SK-N-SH (cell line): ENCODE results near the gene EID3. TPM values are rescaled to one million over a fixed set of nuclear protein-coding genes. Genes with fewer than 3 reads are reported as not detected.

Experiments used
- CTCF ChIA-PET: fragments of 300-600, 350-600 bp; formaldehyde crosslinking; extraction: SDS; loops from one replicate; lab custom pipeline; 2021; lab: Yijun Ruan, JAX
- POLR2A ChIA-PET: fragments of 350-600 bp; sonication (Branson Sonifier 250); formaldehyde crosslinking; extraction: SDS; loops from one replicate; lab custom pipeline; 2020; ENCODE audit warnings: antibody characterized with exemption, inconsistent platforms; lab: Yijun Ruan, JAX
- DNase-seq: peaks from one replicate; pipeline ENCODE4 v3.0.0; 2012
- H2AFZ ChIP-seq: fragments of 200-600 bp; sonication (generic); 2 replicates; pipeline ENCODE4 v1.8.1; 2016; ENCODE audit warnings: antibody characterized with exemption, mild to moderate bottlenecking, low read depth
- H3F3A ChIP-seq: fragments of 200-600 bp; sonication (generic); replicated peaks from 2 replicates; pipeline ENCODE3; 2016; ENCODE audit warnings: antibody characterized with exemption, mild to moderate bottlenecking; ENCODE audit not compliant: insufficient read depth
- H3K27ac ChIP-seq, 2 experiments: fragments of 200-500 bp in 1 of 2; fragments of 200-600 bp in 1 of 2; sonication (Bioruptor generic) in 1 of 2; sonication (generic), shearing (Covaris generic) in 1 of 2; 2 replicates each; pipeline versions ENCODE4 v1.5.1 to v1.6.1; 2014 to 2016; ENCODE audit warnings: low read depth in 2 of 2, inconsistent platforms in 1 of 2, low read length in 1 of 2, mild to moderate bottlenecking in 1 of 2, mixed read lengths in 1 of 2
- H3K27me3 ChIP-seq: fragments of 200-600 bp; sonication (generic), shearing (Covaris generic); 2 replicates; pipeline ENCODE4 v1.6.1; 2016; ENCODE audit warnings: mixed run types; ENCODE audit not compliant: insufficient read depth
- H3K36me3 ChIP-seq, 2 experiments: fragments of 200-500 bp in 1 of 2; fragments of 200-600 bp in 1 of 2; sonication (Bioruptor generic) in 1 of 2; sonication (generic) in 1 of 2; replicated peaks in 1 of 2; 2 replicates each; pipeline versions ENCODE3 to v1.5.1; 2014 to 2016; ENCODE audit warnings: low read length in 1 of 2, mild to moderate bottlenecking in 1 of 2; ENCODE audit not compliant: insufficient read depth in 2 of 2, control insufficient read depth in 1 of 2
- H3K4me1 ChIP-seq, 2 experiments: fragments of 200-500 bp in 1 of 2; fragments of 200-600 bp in 1 of 2; sonication (Bioruptor generic) in 1 of 2; sonication (generic), shearing (Covaris generic) in 1 of 2; 2 replicates each; pipeline versions ENCODE4 v1.5.1 to v1.6.1; 2014 to 2016; ENCODE audit warnings: low read depth in 1 of 2, low read length in 1 of 2, mixed run types in 1 of 2; ENCODE audit not compliant: insufficient read depth in 2 of 2, control insufficient read depth in 1 of 2
- H3K4me2 ChIP-seq: fragments of 200-600 bp; sonication (generic), shearing (Covaris generic); 2 replicates; pipeline ENCODE4 v1.6.1; 2017; ENCODE audit warnings: mixed run types
- H3K4me3 ChIP-seq, 2 experiments: fragments of 200-500 bp in 1 of 2; fragments of 200-600 bp in 1 of 2; sonication (Bioruptor generic) in 1 of 2; sonication (generic), shearing (Covaris generic) in 1 of 2; 2 replicates each; pipeline versions ENCODE4 v1.5.1 to v1.8.1; 2014 to 2016; ENCODE audit warnings: low read depth in 2 of 2, inconsistent platforms in 1 of 2, low read length in 1 of 2, mild to moderate bottlenecking in 1 of 2, mixed read lengths in 1 of 2, moderate library complexity in 1 of 2
- H3K79me2 ChIP-seq: fragments of 200-600 bp; sonication (generic); 2 replicates; pipeline ENCODE4 v1.8.1; 2017; ENCODE audit warnings: mild to moderate bottlenecking; ENCODE audit not compliant: insufficient read depth
- H3K9ac ChIP-seq: fragments of 200-600 bp; sonication (generic); 2 replicates; pipeline ENCODE4 v1.6.1; 2017; ENCODE audit warnings: mixed run types
- H3K9me2 ChIP-seq: fragments of 200-600 bp; sonication (generic); 2 replicates; pipeline ENCODE4 v1.6.1; 2017; ENCODE audit warnings: mixed run types
- H3K9me3 ChIP-seq: fragments of 200-600 bp; sonication (generic); 2 replicates; pipeline ENCODE4 v1.6.1; 2017; ENCODE audit warnings: mixed run types, mild to moderate bottlenecking, moderate library complexity
- H4K20me1 ChIP-seq: fragments of 200-600 bp; sonication (generic); 2 replicates; pipeline ENCODE4 v1.6.1; 2017; ENCODE audit warnings: mild to moderate bottlenecking, mixed run types; ENCODE audit not compliant: insufficient read depth
- CHD2 ChIP-seq: fragments of 150-350 bp; IDR thresholded peaks from 2 replicates; pipeline ENCODE4 v1.6.1; 2018; ENCODE audit warnings: low read length; ENCODE audit not compliant: partially characterized antibody
- FOXJ3 ChIP-seq: sonication (generic); formaldehyde crosslinking; IDR thresholded peaks from 2 replicates; pipeline ENCODE4 v1.5.1; 2020; ENCODE audit warnings: mild to moderate bottlenecking, missing genetic modification reagents
- GABPA ChIP-seq: IDR thresholded peaks from 2 replicates; pipeline ENCODE4 v1.4.0; 2012; ENCODE audit warnings: low read depth, mild to moderate bottlenecking
- GATA2 ChIP-seq: sonication (generic); formaldehyde crosslinking; IDR thresholded peaks from 2 replicates; pipeline ENCODE4 v1.5.0; 2020; ENCODE audit warnings: mild to moderate bottlenecking, missing genetic modification reagents
- JUND ChIP-seq: IDR thresholded peaks from 2 replicates; pipeline ENCODE4 v1.4.0; 2012
- MXI1 ChIP-seq: IDR thresholded peaks from 2 replicates; pipeline ENCODE4 v1.6.1; 2012; ENCODE audit warnings: mild to moderate bottlenecking, low read depth, low read length, improper control_type of control experiment
- NFIC ChIP-seq: IDR thresholded peaks from 2 replicates; pipeline ENCODE4 v1.4.0; 2012; ENCODE audit warnings: borderline replicate concordance
- RAD21 ChIP-seq: IDR thresholded peaks from 2 replicates; pipeline ENCODE4 v1.6.1; 2012; ENCODE audit warnings: mild to moderate bottlenecking, low read length
- RCOR1 ChIP-seq: fragments of 150-350 bp; IDR thresholded peaks from 2 replicates; pipeline ENCODE4 v1.6.1; 2017; ENCODE audit warnings: antibody characterized with exemption, low read length
- SIN3A ChIP-seq: IDR thresholded peaks from 2 replicates; pipeline ENCODE4 v1.6.1; 2012; ENCODE audit warnings: low read depth, mild to moderate bottlenecking, low read length, moderate library complexity, borderline replicate concordance
- TCF12 ChIP-seq: IDR thresholded peaks from 2 replicates; pipeline ENCODE4 v1.4.0; 2012
- WGBS: methylation state at CpG from one replicate; pipeline ENCODE4 v1.1.6; 2017; ENCODE audit warnings: low lambda C conversion rate; 5-methylcytosine and 5-hydroxymethylcytosine counted together
- polyA plus RNA-seq, 3 experiments: library from polyadenylated mRNA; depleted of rRNA; stranded (reverse); fragments of >200 nt; gene quantifications; 2 replicates each; pipeline ENCODE4 v1.2.3, GENCODE V29; 2012
- TF ChIP-seq, protein P1 (sequence below): fragments of 150-350 bp; IDR thresholded peaks from 2 replicates; pipeline ENCODE4 v1.6.1; 2017; ENCODE audit warnings: antibody characterized with exemption, low read length, low read depth, borderline replicate concordance
- TF ChIP-seq, protein P2 (sequence below): IDR thresholded peaks from 2 replicates; pipeline ENCODE4 v1.4.0; 2012; ENCODE audit warnings: low read depth, borderline replicate concordance
- TF ChIP-seq, protein P3 (sequence below): fragments of 200-600 bp; sonication (generic); IDR thresholded peaks from 2 replicates; pipeline ENCODE4 v1.6.1; 2017; ENCODE audit warnings: antibody characterized with exemption, mild to moderate bottlenecking, moderate library complexity
- TF ChIP-seq, protein P4 (sequence below): IDR thresholded peaks from 2 replicates; pipeline ENCODE4 v1.4.0; 2012; ENCODE audit warnings: low read depth, borderline replicate concordance
- TF ChIP-seq, protein P5 (sequence below): IDR thresholded peaks from 2 replicates; pipeline ENCODE4 v1.4.0; 2012; ENCODE audit warnings: low read depth

EID3 gene
- polyA plus RNA-seq, 1 of the 3 experiments (the other 2 are of a cell fraction) = 0.92 TPM

DNA sequence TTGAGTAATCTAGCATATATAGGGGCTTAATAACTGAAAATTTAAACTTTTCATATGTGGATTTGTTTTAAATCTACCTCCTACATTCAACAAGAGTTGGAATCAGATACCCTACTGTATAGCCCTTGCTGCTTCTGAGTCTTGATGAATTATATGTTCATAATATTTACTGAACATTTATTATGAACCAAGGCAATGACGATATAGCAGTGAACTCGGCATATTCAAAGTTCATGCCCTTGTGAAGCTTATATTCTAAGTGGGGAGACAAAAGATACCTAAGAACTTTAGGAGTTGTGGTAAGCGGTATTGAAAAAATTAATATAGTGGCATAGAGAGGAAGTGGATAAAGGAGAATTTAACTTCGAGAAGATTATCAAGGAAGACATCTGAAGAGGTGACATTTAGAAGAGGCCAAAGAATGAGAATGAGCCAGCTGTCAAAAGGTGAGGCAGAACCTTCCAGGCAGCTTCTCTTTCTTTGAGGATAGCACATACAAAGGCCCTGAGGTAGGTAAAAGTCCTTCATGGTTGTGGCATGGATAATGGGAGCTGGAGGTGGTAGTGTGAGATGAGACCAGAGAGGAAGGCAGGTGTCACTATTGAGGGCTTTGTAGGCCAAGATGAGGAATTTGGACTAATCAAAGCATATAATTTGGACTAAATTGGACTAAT is 10.2 kb downstream of the EID3 start:
- no peak overlapping the region for H3K9ac ChIP-seq
- no peak overlapping the region for H3K4me2 ChIP-seq
- no peak for DNase-seq
- H3K9me2 ChIP-seq = no peaks in the 10 kb centered on the region
- H2AFZ ChIP-seq = no peak overlapping the region
- no peak for TF ChIP-seq JUND
- no peak for TF ChIP-seq CHD2
- TF ChIP-seq, protein P1, sequence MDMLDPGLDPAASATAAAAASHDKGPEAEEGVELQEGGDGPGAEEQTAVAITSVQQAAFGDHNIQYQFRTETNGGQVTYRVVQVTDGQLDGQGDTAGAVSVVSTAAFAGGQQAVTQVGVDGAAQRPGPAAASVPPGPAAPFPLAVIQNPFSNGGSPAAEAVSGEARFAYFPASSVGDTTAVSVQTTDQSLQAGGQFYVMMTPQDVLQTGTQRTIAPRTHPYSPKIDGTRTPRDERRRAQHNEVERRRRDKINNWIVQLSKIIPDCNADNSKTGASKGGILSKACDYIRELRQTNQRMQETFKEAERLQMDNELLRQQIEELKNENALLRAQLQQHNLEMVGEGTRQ = no peak
- TF ChIP-seq, protein P2, sequence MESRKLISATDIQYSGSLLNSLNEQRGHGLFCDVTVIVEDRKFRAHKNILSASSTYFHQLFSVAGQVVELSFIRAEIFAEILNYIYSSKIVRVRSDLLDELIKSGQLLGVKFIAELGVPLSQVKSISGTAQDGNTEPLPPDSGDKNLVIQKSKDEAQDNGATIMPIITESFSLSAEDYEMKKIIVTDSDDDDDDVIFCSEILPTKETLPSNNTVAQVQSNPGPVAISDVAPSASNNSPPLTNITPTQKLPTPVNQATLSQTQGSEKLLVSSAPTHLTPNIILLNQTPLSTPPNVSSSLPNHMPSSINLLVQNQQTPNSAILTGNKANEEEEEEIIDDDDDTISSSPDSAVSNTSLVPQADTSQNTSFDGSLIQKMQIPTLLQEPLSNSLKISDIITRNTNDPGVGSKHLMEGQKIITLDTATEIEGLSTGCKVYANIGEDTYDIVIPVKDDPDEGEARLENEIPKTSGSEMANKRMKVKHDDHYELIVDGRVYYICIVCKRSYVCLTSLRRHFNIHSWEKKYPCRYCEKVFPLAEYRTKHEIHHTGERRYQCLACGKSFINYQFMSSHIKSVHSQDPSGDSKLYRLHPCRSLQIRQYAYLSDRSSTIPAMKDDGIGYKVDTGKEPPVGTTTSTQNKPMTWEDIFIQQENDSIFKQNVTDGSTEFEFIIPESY = no peak
- no peak for TF ChIP-seq RCOR1
- TF ChIP-seq, all 33 proteins: peak for 0
- Histone ChIP-seq H3K9me3 (no peaks in the 10 kb centered on the region), H3K79me2 (peaks cover 93% of the 10 kb centered on the region), H4K20me1 (peaks cover 22% of the 10 kb centered on the region), H3K27ac (no peak overlapping the region), H3F3A (peaks cover 17% of the 10 kb centered on the region), H3K36me3 (peaks cover 68 to 78% of the 10 kb centered on the region in 2 experiments), H3K4me1 (no peaks in the 10 kb centered on the region; a peak in 1 of 4 replicates), H3K4me3 (no peak overlapping the region), H3K27me3 (no peaks in the 10 kb centered on the region)
- 69% methylated on average over 4 of the region's 4 CpGs for WGBS
- POLR2A ChIA-PET = no interaction called here
- CTCF ChIA-PET = interaction anchor here (0.7 to 1.6 kb wide), 4 partner anchors 10 to 204 kb away, joined by 3 to 6 read pairs (median 4); partner anchors contain the start of gene EID3

DNA sequence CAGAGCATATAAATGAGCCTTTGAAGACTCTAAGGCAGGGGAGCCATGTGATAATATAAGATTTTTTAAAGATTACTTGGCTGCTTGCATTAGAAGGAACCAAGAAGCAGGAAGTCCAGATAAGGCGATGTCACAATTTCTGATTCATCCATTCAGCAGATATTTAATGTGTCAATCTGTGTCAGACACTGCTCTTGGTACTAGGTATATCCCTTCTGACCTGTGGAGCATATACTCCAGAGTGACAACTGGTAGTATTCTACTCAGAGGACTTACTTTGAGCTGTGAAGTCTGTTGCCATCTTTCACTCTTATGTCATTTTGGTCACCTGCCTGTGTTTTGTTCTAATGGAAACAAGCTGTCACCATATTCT is 10.7 kb downstream of the EID3 start:
- Histone ChIP-seq H3K9me2 (no peaks in the 10 kb centered on the region), H3K27me3 (no peaks in the 10 kb centered on the region), H3K9ac (no peak overlapping the region), H3K4me2 (no peak overlapping the region), H3F3A (peaks cover 22% of the 10 kb centered on the region), H3K79me2 (peaks cover 90% of the 10 kb centered on the region), H3K4me1 (no peaks in the 10 kb centered on the region; a peak in 1 of 4 replicates), H4K20me1 (peaks cover 17% of the 10 kb centered on the region), H3K36me3 (peaks cover 73 to 83% of the 10 kb centered on the region in 2 experiments), H3K9me3 (no peaks in the 10 kb centered on the region), H2AFZ (no peak overlapping the region), H3K27ac (no peak overlapping the region), H3K4me3 (no peak overlapping the region)
- ChIA-PET CTCF (interaction anchor here (0.7 kb wide), 1 partner anchor 174 kb away, joined by 3 read pairs; no protein-coding TSS in a partner anchor), POLR2A (no interaction called here)
- TF ChIP-seq, protein P3, sequence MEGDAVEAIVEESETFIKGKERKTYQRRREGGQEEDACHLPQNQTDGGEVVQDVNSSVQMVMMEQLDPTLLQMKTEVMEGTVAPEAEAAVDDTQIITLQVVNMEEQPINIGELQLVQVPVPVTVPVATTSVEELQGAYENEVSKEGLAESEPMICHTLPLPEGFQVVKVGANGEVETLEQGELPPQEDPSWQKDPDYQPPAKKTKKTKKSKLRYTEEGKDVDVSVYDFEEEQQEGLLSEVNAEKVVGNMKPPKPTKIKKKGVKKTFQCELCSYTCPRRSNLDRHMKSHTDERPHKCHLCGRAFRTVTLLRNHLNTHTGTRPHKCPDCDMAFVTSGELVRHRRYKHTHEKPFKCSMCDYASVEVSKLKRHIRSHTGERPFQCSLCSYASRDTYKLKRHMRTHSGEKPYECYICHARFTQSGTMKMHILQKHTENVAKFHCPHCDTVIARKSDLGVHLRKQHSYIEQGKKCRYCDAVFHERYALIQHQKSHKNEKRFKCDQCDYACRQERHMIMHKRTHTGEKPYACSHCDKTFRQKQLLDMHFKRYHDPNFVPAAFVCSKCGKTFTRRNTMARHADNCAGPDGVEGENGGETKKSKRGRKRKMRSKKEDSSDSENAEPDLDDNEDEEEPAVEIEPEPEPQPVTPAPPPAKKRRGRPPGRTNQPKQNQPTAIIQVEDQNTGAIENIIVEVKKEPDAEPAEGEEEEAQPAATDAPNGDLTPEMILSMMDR = no peak
- TF ChIP-seq SIN3A (no peak), TCF12 (no peak), NFIC (no peak), FOXJ3 (no peak), GABPA (no peak), JUND (no peak), RAD21 (no peak), GATA2 (CRISPR knock-in tag) (no peak), MXI1 (no peak)
- TF ChIP-seq, protein P1 = no peak
- TF ChIP-seq, protein P4, sequence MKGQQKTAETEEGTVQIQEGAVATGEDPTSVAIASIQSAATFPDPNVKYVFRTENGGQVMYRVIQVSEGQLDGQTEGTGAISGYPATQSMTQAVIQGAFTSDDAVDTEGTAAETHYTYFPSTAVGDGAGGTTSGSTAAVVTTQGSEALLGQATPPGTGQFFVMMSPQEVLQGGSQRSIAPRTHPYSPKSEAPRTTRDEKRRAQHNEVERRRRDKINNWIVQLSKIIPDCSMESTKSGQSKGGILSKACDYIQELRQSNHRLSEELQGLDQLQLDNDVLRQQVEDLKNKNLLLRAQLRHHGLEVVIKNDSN = no peak
- TF ChIP-seq, protein P5, sequence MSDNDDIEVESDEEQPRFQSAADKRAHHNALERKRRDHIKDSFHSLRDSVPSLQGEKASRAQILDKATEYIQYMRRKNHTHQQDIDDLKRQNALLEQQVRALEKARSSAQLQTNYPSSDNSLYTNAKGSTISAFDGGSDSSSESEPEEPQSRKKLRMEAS = no peak
- 100% methylated on average over 1 of the region's 1 CpG for WGBS
- DNase-seq = no peak
